Measurements from ENCODE around the gene LRRC15.

DNA sequence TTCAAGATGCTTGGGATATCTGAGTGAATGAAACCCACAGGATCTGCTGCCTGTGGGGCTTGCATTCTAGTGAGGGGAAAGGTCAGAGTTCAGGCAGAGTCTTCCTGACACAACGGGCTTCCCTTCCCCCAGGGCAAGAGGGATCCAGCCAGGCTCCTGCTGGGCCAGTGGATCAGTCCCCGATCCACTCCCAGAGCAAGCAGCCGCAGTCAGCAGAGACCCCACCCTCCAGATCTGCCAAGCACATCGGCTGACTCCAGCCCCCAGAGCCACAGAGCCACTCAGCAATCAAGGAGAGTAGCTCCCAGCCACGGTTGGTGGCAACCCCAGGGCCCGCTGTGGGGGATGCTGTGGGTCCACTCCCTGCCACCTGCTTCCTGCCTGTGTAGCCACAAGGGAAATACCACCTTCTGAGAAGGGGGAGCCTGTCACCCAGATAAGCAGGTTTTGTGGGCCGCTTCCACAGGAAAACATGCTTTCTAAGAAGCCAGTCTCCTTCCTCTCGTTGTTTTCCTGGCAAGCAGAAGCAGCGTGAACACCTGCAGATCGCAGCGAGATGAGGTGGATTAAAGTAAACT lies 63.3 kb downstream of the LRRC15 start:
- TF ChIP-seq EZH2 (IDR thresholded peaks at IDR 0.05; ENCODE audit: borderline replicate concordance) (no peak), EZH2phosphoT487 (IDR thresholded peaks at IDR 0.05; ENCODE audit: low read depth, severe bottlenecking, unreplicated experiment) (no peak)
- TF ChIP-seq, protein P1, sequence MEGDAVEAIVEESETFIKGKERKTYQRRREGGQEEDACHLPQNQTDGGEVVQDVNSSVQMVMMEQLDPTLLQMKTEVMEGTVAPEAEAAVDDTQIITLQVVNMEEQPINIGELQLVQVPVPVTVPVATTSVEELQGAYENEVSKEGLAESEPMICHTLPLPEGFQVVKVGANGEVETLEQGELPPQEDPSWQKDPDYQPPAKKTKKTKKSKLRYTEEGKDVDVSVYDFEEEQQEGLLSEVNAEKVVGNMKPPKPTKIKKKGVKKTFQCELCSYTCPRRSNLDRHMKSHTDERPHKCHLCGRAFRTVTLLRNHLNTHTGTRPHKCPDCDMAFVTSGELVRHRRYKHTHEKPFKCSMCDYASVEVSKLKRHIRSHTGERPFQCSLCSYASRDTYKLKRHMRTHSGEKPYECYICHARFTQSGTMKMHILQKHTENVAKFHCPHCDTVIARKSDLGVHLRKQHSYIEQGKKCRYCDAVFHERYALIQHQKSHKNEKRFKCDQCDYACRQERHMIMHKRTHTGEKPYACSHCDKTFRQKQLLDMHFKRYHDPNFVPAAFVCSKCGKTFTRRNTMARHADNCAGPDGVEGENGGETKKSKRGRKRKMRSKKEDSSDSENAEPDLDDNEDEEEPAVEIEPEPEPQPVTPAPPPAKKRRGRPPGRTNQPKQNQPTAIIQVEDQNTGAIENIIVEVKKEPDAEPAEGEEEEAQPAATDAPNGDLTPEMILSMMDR (IDR thresholded peaks at IDR 0.05; ENCODE audit: poor library complexity), result no peak

All from hepatocyte (in vitro differentiated cells).